Trophoblast cell (in vitro differentiated cells and primary cell): Measurements from ENCODE around the gene CHIC1.
"Not testable (repeated sequence)": the region's sequence is repeated elsewhere in the genome, so short reads cannot be mapped to it uniquely, and the experiment has no call there.

Experiments used
- DNase-seq, 2 donors: peaks; one replicate each; pipeline ENCODE4 v3.0.0-alpha.2; 2016
- H2AFZ ChIP-seq: 2 replicates; pipeline ENCODE4 v1.6.1; 2013; ENCODE audit warnings: low read length, moderate library complexity, mild to moderate bottlenecking; ENCODE audit not compliant: insufficient read depth, poor library complexity
- H2AK5ac ChIP-seq: 2 replicates; pipeline ENCODE4 v1.6.1; 2013; ENCODE audit warnings: mild to moderate bottlenecking, low read length
- H2BK120ac ChIP-seq: 2 replicates; pipeline ENCODE4 v1.6.1; 2013; ENCODE audit warnings: low read length, mild to moderate bottlenecking, moderate library complexity; ENCODE audit not compliant: insufficient read depth, poor library complexity
- H2BK12ac ChIP-seq: 2 replicates; pipeline ENCODE4 v1.6.1; 2013; ENCODE audit warnings: mild to moderate bottlenecking, low read length, moderate library complexity
- H2BK5ac ChIP-seq: 2 replicates; pipeline ENCODE4 v1.6.1; 2013; ENCODE audit warnings: low read length, low read depth, moderate library complexity, mild to moderate bottlenecking; ENCODE audit not compliant: poor library complexity
- H3K14ac ChIP-seq: 2 replicates; pipeline ENCODE4 v1.6.1; 2013; ENCODE audit warnings: mild to moderate bottlenecking, low read length
- H3K18ac ChIP-seq: 2 replicates; pipeline ENCODE4 v1.6.1; 2013; ENCODE audit warnings: mild to moderate bottlenecking, low read length
- H3K23ac ChIP-seq: 2 replicates; pipeline ENCODE4 v1.6.1; 2013; ENCODE audit warnings: low read length
- H3K27ac ChIP-seq: 2 replicates; pipeline ENCODE4 v1.5.1; 2013; ENCODE audit warnings: low read depth, mild to moderate bottlenecking, inconsistent platforms, low read length, moderate library complexity
- H3K27me3 ChIP-seq: 2 replicates; pipeline ENCODE4 v1.6.1; 2013; ENCODE audit warnings: inconsistent platforms, mild to moderate bottlenecking, low read length, moderate library complexity; ENCODE audit not compliant: insufficient read depth
- H3K36me3 ChIP-seq, 2 experiments: 1 replicate in 1 of 2; 2 replicates in 1 of 2; pipeline ENCODE4 v1.6.1; 2013; ENCODE audit warnings: low read length in 2 of 2, mild to moderate bottlenecking in 2 of 2, moderate library complexity in 1 of 2; ENCODE audit not compliant: insufficient read depth in 2 of 2, control insufficient read depth in 1 of 2
- H3K4ac ChIP-seq: 2 replicates; pipeline ENCODE4 v1.6.1; 2013; ENCODE audit warnings: low read depth, mild to moderate bottlenecking, low read length, moderate library complexity
- H3K4me1 ChIP-seq, 2 experiments: 1 replicate in 1 of 2; 2 replicates in 1 of 2; pipeline ENCODE4 v1.6.1; 2013; ENCODE audit warnings: low read length in 2 of 2, mild to moderate bottlenecking in 2 of 2, moderate library complexity in 1 of 2; ENCODE audit not compliant: insufficient read depth in 2 of 2, control insufficient read depth in 1 of 2
- H3K4me2 ChIP-seq: 2 replicates; pipeline ENCODE4 v1.6.1; 2013; ENCODE audit warnings: inconsistent platforms, mild to moderate bottlenecking, low read length, moderate library complexity
- H3K4me3 ChIP-seq: 2 replicates; pipeline ENCODE4 v1.5.1; 2013; ENCODE audit warnings: mild to moderate bottlenecking, low read depth, low read length, inconsistent platforms
- H3K79me1 ChIP-seq: one replicate; pipeline ENCODE4 v1.6.1; 2013; ENCODE audit warnings: low read length
- H3K79me2 ChIP-seq: 2 replicates; pipeline ENCODE4 v1.6.1; 2013; ENCODE audit warnings: low read length, mild to moderate bottlenecking; ENCODE audit not compliant: control insufficient read depth, insufficient read depth, poor library complexity
- H3K9ac ChIP-seq: 2 replicates; pipeline ENCODE4 v1.6.1; 2013; ENCODE audit warnings: mild to moderate bottlenecking, low read length
- H3K9me3 ChIP-seq: 2 replicates; pipeline ENCODE4 v1.6.1; 2013; ENCODE audit warnings: low read depth, mild to moderate bottlenecking, control low read depth, inconsistent platforms, low read length; ENCODE audit not compliant: insufficient read depth
- H4K12ac ChIP-seq: 2 replicates; pipeline ENCODE4 v1.6.1; 2013; ENCODE audit warnings: low read depth, mild to moderate bottlenecking, low read length, moderate library complexity
- H4K8ac ChIP-seq: 2 replicates; pipeline ENCODE4 v1.6.1; 2013; ENCODE audit warnings: low read depth, mild to moderate bottlenecking, low read length, moderate library complexity
- H4K91ac ChIP-seq: one replicate; pipeline ENCODE4 v1.6.1; 2013; ENCODE audit warnings: low read depth, mild to moderate bottlenecking, low read length, moderate library complexity
- WGBS: extraction: QIAGEN DNeasy Blood & Tissue Kit; methylation state at CpG from one replicate; pipeline ENCODE4 v1.1.7; 2013; ENCODE audit warnings: missing lambda C conversion rate; ENCODE audit not compliant: insufficient read length, insufficient coverage; ENCODE audit errors: extremely low coverage; 5-methylcytosine and 5-hydroxymethylcytosine counted together

Gene CHIC1

GRCh38 chrX:73641669-73642068 is 78.7 kb downstream of the CHIC1 start:
- H3K27ac ChIP-seq, H4K8ac ChIP-seq, H3K79me2 ChIP-seq, H2AFZ ChIP-seq, H3K79me1 ChIP-seq, H3K9me3 ChIP-seq, H4K91ac ChIP-seq, DNase-seq, H2BK120ac ChIP-seq, H2BK12ac ChIP-seq, H2BK5ac ChIP-seq, H3K36me3 ChIP-seq, H2AK5ac ChIP-seq, H3K4me2 ChIP-seq, H3K4ac ChIP-seq, H3K4me3 ChIP-seq, H3K4me1 ChIP-seq, H3K23ac ChIP-seq, H4K12ac ChIP-seq, H3K9ac ChIP-seq, H3K14ac ChIP-seq, H3K27me3 ChIP-seq, H3K18ac ChIP-seq: not testable (repeated sequence)
- no CpG with 5 or more reads among the region's 2 CpGs for WGBS

- no peaks in the 10 kb centered on the region for H3K79me2 ChIP-seq
- no peak overlapping the region for H2BK5ac ChIP-seq
- H3K4me3 ChIP-seq = no peak overlapping the region
- no peak overlapping the region for H2BK12ac ChIP-seq
- H3K4ac ChIP-seq = no peak overlapping the region
- no CpG with 5 or more reads among the region's 1 CpG for WGBS
- H3K36me3 ChIP-seq = peaks cover 0 to 2% of the 10 kb centered on the region in 2 experiments
- no peaks in the 10 kb centered on the region for H3K27me3 ChIP-seq
- H3K27ac ChIP-seq = no peak overlapping the region
- no peak overlapping the region for H2BK120ac ChIP-seq
- no peak for DNase-seq
- H4K8ac ChIP-seq = no peak overlapping the region
- H3K14ac ChIP-seq = no peak overlapping the region
- H2AFZ ChIP-seq = no peak overlapping the region
- H4K12ac ChIP-seq = no peak overlapping the region
- H3K79me1 ChIP-seq = no peaks in the 10 kb centered on the region
- H3K18ac ChIP-seq = no peak overlapping the region
- no peak overlapping the region for H4K91ac ChIP-seq
- H2AK5ac ChIP-seq = no peak overlapping the region
- H3K4me1 ChIP-seq = no peaks in the 10 kb centered on the region
- no peak overlapping the region for H3K23ac ChIP-seq
- peaks cover 2% of the 10 kb centered on the region for H3K9me3 ChIP-seq
- H3K9ac ChIP-seq = no peak overlapping the region
- H3K4me2 ChIP-seq = no peak overlapping the region
Observed at GRCh38 chrX:73647212-73647611, 84.2 kb downstream of the CHIC1 start.

GRCh38 chrX:73647632-73648322 is 84.8 kb downstream of the CHIC1 start:
- Histone ChIP-seq H3K9ac (no peak overlapping the region), H2BK5ac (no peak overlapping the region), H4K12ac (no peak overlapping the region), H2BK120ac (no peak overlapping the region), H3K23ac (no peak overlapping the region), H3K79me1 (no peaks in the 10 kb centered on the region), H3K27me3 (no peaks in the 10 kb centered on the region), H3K4ac (no peak overlapping the region), H2AK5ac (no peak overlapping the region), H4K91ac (no peak overlapping the region), H3K4me2 (no peak overlapping the region), H4K8ac (no peak overlapping the region), H3K4me1 (no peaks in the 10 kb centered on the region), H3K79me2 (no peaks in the 10 kb centered on the region), H2BK12ac (no peak overlapping the region), H3K36me3 (peaks cover 0 to 2% of the 10 kb centered on the region in 2 experiments), H3K18ac (no peak overlapping the region), H3K4me3 (no peak overlapping the region), H2AFZ (no peak overlapping the region), H3K9me3 (peaks cover 2% of the 10 kb centered on the region), H3K27ac (no peak overlapping the region), H3K14ac (no peak overlapping the region)
- no peak for DNase-seq

- H3K79me2 ChIP-seq, H3K18ac ChIP-seq, H3K27me3 ChIP-seq, H2AK5ac ChIP-seq, H3K4ac ChIP-seq, H3K14ac ChIP-seq, H3K4me1 ChIP-seq, H3K79me1 ChIP-seq, H3K27ac ChIP-seq, H3K4me2 ChIP-seq, H2AFZ ChIP-seq, H3K36me3 ChIP-seq, DNase-seq, H4K8ac ChIP-seq, H3K9ac ChIP-seq, H2BK12ac ChIP-seq, H3K9me3 ChIP-seq, H3K4me3 ChIP-seq, H2BK120ac ChIP-seq, H3K23ac ChIP-seq, H4K91ac ChIP-seq, H4K12ac ChIP-seq, H2BK5ac ChIP-seq: not testable (repeated sequence)
- WGBS = no CpG with 5 or more reads among the region's 1 CpG
Observed at GRCh38 chrX:73661322-73661721, 98.3 kb downstream of the CHIC1 start.
